Transverse colon (tissue), 3 donors: ENCODE measurements around the gene THBS2.

ENCODE experiments used
- CTCF ChIP-seq, 5 experiments: fragments of 200-600 bp in 3 of 5; fragments of 450-650 bp in 2 of 5; sonication (generic) in 3 of 5; IDR thresholded peaks; 1 replicate in 2 of 5; 2 replicates in 3 of 5; pipeline ENCODE4 v1.5.1; 2016 to 2017; ENCODE audit warnings: antibody characterized with exemption in 5 of 5, inconsistent platforms in 3 of 5, mild to moderate bottlenecking in 2 of 5, moderate library complexity in 1 of 5
- POLR2A ChIP-seq: fragments of 450-650 bp; IDR thresholded peaks from one replicate; pipeline ENCODE4 v1.6.1; 2016; ENCODE audit warnings: antibody characterized with exemption, mild to moderate bottlenecking, moderate library complexity

GRCh38 chr6:169205176-169206160 is 48.2 kb downstream of the THBS2 start:
- TF ChIP-seq POLR2A (no peak), CTCF (IDR thresholded peaks at IDR 0.05) (no peak)
